Measurements from ENCODE around the gene NR3C2.

The NR3C2 gene

GRCh38 chr4:148405161-148405893, 36.9 kb downstream of the NR3C2 start:
- no peaks in the 10 kb centered on the region for H4K20me1 ChIP-seq (ENCODE audit: low read depth, low read length)
- H3K4me2 ChIP-seq (ENCODE audit: low read depth, low read length, poor library complexity, severe bottlenecking) = no peak overlapping the region
- no peaks in the 10 kb centered on the region for H3K36me3 ChIP-seq (ENCODE audit: low read length)
- H3K9me3 ChIP-seq (ENCODE audit: insufficient read depth, low read length) = no peaks in the 10 kb centered on the region
- no peak overlapping the region for H3K9ac ChIP-seq (ENCODE audit: low read length)
- TF ChIP-seq EZH2phosphoT487 (conservative IDR thresholded peaks at IDR 0.05; ENCODE audit: low read length) (no peak), CTCF (IDR thresholded peaks at IDR 0.05; ENCODE audit: insufficient read depth, low read length, poor library complexity, severe bottlenecking) (no peak)
- no peaks in the 10 kb centered on the region for H3K79me2 ChIP-seq (ENCODE audit: insufficient read depth, low read length)
- H3K27me3 ChIP-seq (ENCODE audit: low read length) = no peaks in the 10 kb centered on the region
- H3F3A ChIP-seq (ENCODE audit: insufficient read depth) = no peaks in the 10 kb centered on the region
- H2AFZ ChIP-seq (ENCODE audit: low read depth, low read length, severe bottlenecking) = no peak overlapping the region
- no peak overlapping the region for H3K4me3 ChIP-seq (ENCODE audit: insufficient read depth, low read length, poor library complexity, severe bottlenecking)
- no peak overlapping the region for H3K27ac ChIP-seq (ENCODE audit: low read depth, low read length)
- no peaks in the 10 kb centered on the region for H3K9me2 ChIP-seq (replicated peaks; ENCODE audit: insufficient read depth, low read length)

GRCh38 chr4:148398988-148399387, 43.2 kb downstream of the NR3C2 start:
- TF ChIP-seq CTCF (IDR thresholded peaks at IDR 0.05; ENCODE audit: insufficient read depth, low read length, poor library complexity, severe bottlenecking) (no peak), EZH2phosphoT487 (conservative IDR thresholded peaks at IDR 0.05; ENCODE audit: low read length) (no peak)
- H3K9me3 ChIP-seq (ENCODE audit: insufficient read depth, low read length) = no peaks in the 10 kb centered on the region
- H3K9ac ChIP-seq (ENCODE audit: low read length) = no peak overlapping the region
- H3K79me2 ChIP-seq (ENCODE audit: insufficient read depth, low read length) = no peaks in the 10 kb centered on the region
- no peak overlapping the region for H2AFZ ChIP-seq (ENCODE audit: low read depth, low read length, severe bottlenecking)
- no peaks in the 10 kb centered on the region for H3K36me3 ChIP-seq (ENCODE audit: low read length)
- H3K4me2 ChIP-seq (ENCODE audit: low read depth, low read length, poor library complexity, severe bottlenecking) = no peak overlapping the region
- H3K4me3 ChIP-seq (ENCODE audit: insufficient read depth, low read length, poor library complexity, severe bottlenecking) = no peak overlapping the region
- H3K9me2 ChIP-seq (replicated peaks; ENCODE audit: insufficient read depth, low read length) = no peaks in the 10 kb centered on the region
- no peak overlapping the region for H3K27ac ChIP-seq (ENCODE audit: low read depth, low read length)
- no peaks in the 10 kb centered on the region for H3F3A ChIP-seq (ENCODE audit: insufficient read depth)
- no peaks in the 10 kb centered on the region for H3K27me3 ChIP-seq (ENCODE audit: low read length)
- H4K20me1 ChIP-seq (ENCODE audit: low read depth, low read length) = no peaks in the 10 kb centered on the region

DNA sequence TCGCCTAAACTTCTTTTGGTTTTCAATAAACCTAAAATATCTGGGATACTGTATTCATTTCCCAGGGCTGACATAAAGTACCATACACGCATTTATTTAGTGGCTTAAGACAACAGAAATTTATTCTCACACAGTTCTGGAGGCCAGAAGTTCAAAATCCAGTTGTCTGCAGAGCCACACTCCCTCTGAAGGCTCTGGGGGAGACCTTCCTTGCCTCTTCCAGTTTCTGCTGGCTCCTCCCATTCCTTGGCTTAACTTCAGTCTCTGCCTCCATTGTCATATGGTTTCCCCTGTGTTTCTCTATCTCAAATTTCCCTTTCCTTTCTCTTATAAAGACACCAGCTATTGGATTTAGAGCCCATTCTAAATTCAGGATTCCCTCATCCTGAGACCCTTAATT, 44.4 kb downstream of the NR3C2 start:
- no peaks in the 10 kb centered on the region for H3K79me2 ChIP-seq (ENCODE audit: insufficient read depth, low read length)
- TF ChIP-seq EZH2phosphoT487 (conservative IDR thresholded peaks at IDR 0.05; ENCODE audit: low read length) (no peak), CTCF (IDR thresholded peaks at IDR 0.05; ENCODE audit: insufficient read depth, low read length, poor library complexity, severe bottlenecking) (no peak)
- H2AFZ ChIP-seq (ENCODE audit: low read depth, low read length, severe bottlenecking) = no peak overlapping the region
- H3K27ac ChIP-seq (ENCODE audit: low read depth, low read length) = no peak overlapping the region
- no peak overlapping the region for H3K4me2 ChIP-seq (ENCODE audit: low read depth, low read length, poor library complexity, severe bottlenecking)
- no peaks in the 10 kb centered on the region for H3K9me2 ChIP-seq (replicated peaks; ENCODE audit: insufficient read depth, low read length)
- H3K27me3 ChIP-seq (ENCODE audit: low read length) = no peaks in the 10 kb centered on the region
- no peaks in the 10 kb centered on the region for H3K36me3 ChIP-seq (ENCODE audit: low read length)
- no peak overlapping the region for H3K4me3 ChIP-seq (ENCODE audit: insufficient read depth, low read length, poor library complexity, severe bottlenecking)
- no peak overlapping the region for H3K9ac ChIP-seq (ENCODE audit: low read length)
- no peaks in the 10 kb centered on the region for H3K9me3 ChIP-seq (ENCODE audit: insufficient read depth, low read length)
- no peaks in the 10 kb centered on the region for H4K20me1 ChIP-seq (ENCODE audit: low read depth, low read length)
- no peaks in the 10 kb centered on the region for H3F3A ChIP-seq (ENCODE audit: insufficient read depth)
